Stimulated activated effector memory CD8-positive, alpha-beta T cell treated with anti-CD3 and anti-CD28 coated beads, Interleukin-12 subunit alpha, Interleukin-12 subunit beta, amount 100 ng/mL, for 72 hours (primary cell): ENCODE measurements around the gene NEGR1.

Source experiments
- ATAC-seq: fragments of 150-1000 bp; cut with Tn5 transposase; 2 replicates; pipeline ENCODE4 v1.10.0; 2021
- DNase-seq, 2 donors: peaks; one replicate each; pipeline ENCODE4 v3.0.0; 2021 to 2022; ENCODE audit warnings: low spot score in 2 of 2
- H3K27ac Mint-ChIP-seq: one replicate; pipeline ENCODE4 v1.8.0; 2022; ENCODE audit warnings: mild to moderate bottlenecking, mixed read lengths
- H3K36me3 Mint-ChIP-seq: one replicate; pipeline ENCODE4 v1.8.0; 2022; ENCODE audit warnings: mild to moderate bottlenecking, mixed read lengths
- H3K4me1 Mint-ChIP-seq: one replicate; pipeline ENCODE4 v1.8.0; 2022; ENCODE audit warnings: mixed read lengths
- H3K4me3 Mint-ChIP-seq: one replicate; pipeline ENCODE4 v1.8.0; 2022; ENCODE audit warnings: mild to moderate bottlenecking, mixed read lengths
- H3K9me3 Mint-ChIP-seq: one replicate; pipeline ENCODE4 v1.8.0; 2022; ENCODE audit warnings: mixed read lengths

Gene NEGR1

GRCh38 chr1:71647513-71648300, 634.6 kb downstream of the NEGR1 start:
- DNase-seq (no peak), ATAC-seq (no peak)
- H3K4me3 Mint-ChIP-seq, result no peak overlapping the region
- no peaks in the 10 kb centered on the region for H3K36me3 Mint-ChIP-seq
- no peaks in the 10 kb centered on the region for H3K4me1 Mint-ChIP-seq
- H3K27ac Mint-ChIP-seq, result no peak overlapping the region
- H3K9me3 Mint-ChIP-seq, result peaks cover 12% of the 10 kb centered on the region

DNA sequence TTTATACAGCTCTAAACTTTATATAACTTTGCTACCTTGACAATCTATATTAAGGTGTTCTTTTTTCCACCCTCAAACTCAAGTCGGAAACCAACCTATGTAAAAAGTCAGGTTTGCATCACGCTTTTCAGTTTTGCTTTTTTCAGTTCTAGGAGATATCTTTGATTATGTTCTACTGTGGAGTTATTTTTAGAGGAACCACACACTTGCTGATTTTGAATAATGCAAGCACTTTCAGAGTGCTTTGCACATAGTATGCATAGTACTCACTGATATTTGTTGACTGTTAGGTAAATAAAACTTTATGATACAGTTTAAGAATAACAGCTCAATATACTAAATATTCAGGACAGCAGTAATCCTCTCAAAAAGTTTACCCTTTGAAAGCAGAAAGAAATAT, 637.3 kb downstream of the NEGR1 start:
- ATAC-seq, result no peak
- Mint-ChIP-seq H3K4me1 (no peaks in the 10 kb centered on the region), H3K36me3 (no peaks in the 10 kb centered on the region), H3K27ac (no peak overlapping the region), H3K9me3 (peaks cover 16% of the 10 kb centered on the region), H3K4me3 (no peak overlapping the region)
- no peak for DNase-seq

GRCh38 chr1:71641903-71642302, 640.4 kb downstream of the NEGR1 start:
- no peak overlapping the region for H3K27ac Mint-ChIP-seq
- ATAC-seq (no peak), DNase-seq (no peak)
- no peaks in the 10 kb centered on the region for H3K36me3 Mint-ChIP-seq
- no peak overlapping the region for H3K4me3 Mint-ChIP-seq
- no peaks in the 10 kb centered on the region for H3K4me1 Mint-ChIP-seq
- H3K9me3 Mint-ChIP-seq, result peaks cover 12% of the 10 kb centered on the region

DNA sequence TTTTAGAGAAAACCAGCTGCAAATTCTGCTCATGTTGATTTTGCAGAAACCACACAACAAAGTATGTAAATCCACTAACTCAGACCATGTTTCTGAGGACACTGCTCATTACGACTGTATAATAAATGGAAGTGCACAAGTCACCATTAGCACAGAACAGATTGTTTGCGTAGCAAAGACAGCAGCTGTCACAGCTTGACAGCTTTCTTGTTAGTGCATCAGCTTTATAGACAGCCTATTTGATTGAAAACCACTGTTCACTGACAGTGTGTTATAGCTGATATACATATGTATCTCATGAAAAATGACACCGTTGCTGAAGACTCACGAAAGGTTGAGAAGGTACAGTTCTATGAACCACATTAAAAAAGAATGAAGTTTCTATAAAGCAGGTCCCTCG, 641.3 kb downstream of the NEGR1 start:
- H3K4me1 Mint-ChIP-seq, result no peaks in the 10 kb centered on the region
- H3K27ac Mint-ChIP-seq, result no peak overlapping the region
- DNase-seq (no peak), ATAC-seq (no peak)
- no peaks in the 10 kb centered on the region for H3K36me3 Mint-ChIP-seq
- no peak overlapping the region for H3K4me3 Mint-ChIP-seq
- peaks cover 12% of the 10 kb centered on the region for H3K9me3 Mint-ChIP-seq

- H3K9me3 Mint-ChIP-seq, result peaks cover 15% of the 10 kb centered on the region
- H3K4me1 Mint-ChIP-seq, result no peaks in the 10 kb centered on the region
- DNase-seq (no peak), ATAC-seq (no peak)
- H3K4me3 Mint-ChIP-seq, result no peak overlapping the region
- H3K36me3 Mint-ChIP-seq, result no peaks in the 10 kb centered on the region
- no peak overlapping the region for H3K27ac Mint-ChIP-seq
Observed at GRCh38 chr1:71640116-71640515, 642.2 kb downstream of the NEGR1 start.

DNA sequence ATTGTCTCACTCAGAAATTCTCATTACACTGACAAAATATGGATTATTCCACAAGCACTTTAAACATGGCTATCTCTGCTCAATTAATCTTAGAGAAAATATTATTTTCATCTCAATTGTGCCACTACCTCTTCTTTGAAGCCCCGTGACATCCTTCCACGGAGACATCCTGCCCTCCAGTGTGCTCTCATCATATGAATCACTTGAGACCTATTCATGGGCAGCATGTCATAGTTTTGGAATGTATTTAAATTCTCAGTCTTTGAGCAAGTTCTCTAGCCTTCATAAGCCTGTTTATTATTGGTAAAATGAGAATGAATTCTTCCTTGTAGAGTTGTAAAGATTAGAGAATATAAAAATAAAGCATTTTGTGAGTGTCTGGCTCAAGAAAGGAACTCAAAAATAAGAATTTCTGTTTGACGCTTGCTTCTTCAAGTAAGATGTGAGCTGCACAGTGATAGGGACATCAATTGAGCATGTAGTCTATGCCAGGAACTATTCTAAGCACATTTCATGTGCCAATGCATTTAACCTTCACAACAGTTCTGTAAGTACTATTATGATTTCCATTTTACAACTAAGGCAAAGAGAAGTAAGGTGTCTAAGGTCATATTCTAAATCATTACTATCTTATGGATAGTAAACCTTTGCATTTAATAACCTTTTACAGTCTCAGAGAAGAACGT, 644.1 kb downstream of the NEGR1 start:
- Mint-ChIP-seq H3K36me3 (no peaks in the 10 kb centered on the region), H3K27ac (no peak overlapping the region), H3K9me3 (peaks cover 17% of the 10 kb centered on the region), H3K4me3 (no peak overlapping the region), H3K4me1 (no peaks in the 10 kb centered on the region)
- ATAC-seq (no peak), DNase-seq (no peak)

GRCh38 chr1:71635568-71635967, 646.8 kb downstream of the NEGR1 start:
- Mint-ChIP-seq H3K36me3 (no peaks in the 10 kb centered on the region), H3K4me1 (no peaks in the 10 kb centered on the region), H3K27ac (no peak overlapping the region), H3K9me3 (peaks cover 12% of the 10 kb centered on the region), H3K4me3 (no peak overlapping the region)
- ATAC-seq, result no peak
- no peak for DNase-seq

- no peak for ATAC-seq
Observed at GRCh38 chr1:71634159-71634558, 648.2 kb downstream of the NEGR1 start.

DNA sequence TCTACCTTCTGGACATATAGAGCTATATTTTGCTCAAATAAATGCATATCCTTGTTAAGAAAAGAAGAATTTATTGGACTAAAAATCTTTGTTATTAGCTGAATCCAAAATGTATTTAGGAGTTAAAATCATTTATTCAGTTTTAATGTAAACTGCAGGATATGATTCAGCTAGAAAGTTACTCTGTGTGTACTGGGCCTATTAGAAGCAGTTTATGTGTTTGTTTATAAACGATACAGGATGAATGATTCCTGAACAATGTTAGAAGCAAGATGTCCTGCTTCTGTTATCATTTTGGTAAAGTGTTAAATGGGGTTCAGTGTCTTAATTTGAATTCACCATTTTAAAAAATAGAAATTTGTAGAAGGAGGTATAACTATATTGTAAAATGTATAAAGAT, 652.3 kb downstream of the NEGR1 start:
- DNase-seq (no peak), ATAC-seq (no peak)
- Mint-ChIP-seq H3K4me1 (no peaks in the 10 kb centered on the region), H3K27ac (no peak overlapping the region), H3K9me3 (peaks cover 11% of the 10 kb centered on the region), H3K36me3 (no peaks in the 10 kb centered on the region), H3K4me3 (no peak overlapping the region)

More at GRCh38 chr1:71634159-71634558, 648.2 kb downstream of the NEGR1 start:
- no peaks in the 10 kb centered on the region for H3K4me1 Mint-ChIP-seq
- no peak overlapping the region for H3K4me3 Mint-ChIP-seq
- DNase-seq, result no peak
- no peak overlapping the region for H3K27ac Mint-ChIP-seq
- H3K9me3 Mint-ChIP-seq, result peaks cover 15% of the 10 kb centered on the region
- no peaks in the 10 kb centered on the region for H3K36me3 Mint-ChIP-seq

GRCh38 chr1:71625004-71625403, 657.3 kb downstream of the NEGR1 start:
- no peak overlapping the region for H3K27ac Mint-ChIP-seq
- peaks cover 11% of the 10 kb centered on the region for H3K9me3 Mint-ChIP-seq
- H3K4me3 Mint-ChIP-seq, result no peak overlapping the region
- H3K36me3 Mint-ChIP-seq, result no peaks in the 10 kb centered on the region
- ATAC-seq, result no peak
- no peak for DNase-seq
- H3K4me1 Mint-ChIP-seq, result no peaks in the 10 kb centered on the region

DNA sequence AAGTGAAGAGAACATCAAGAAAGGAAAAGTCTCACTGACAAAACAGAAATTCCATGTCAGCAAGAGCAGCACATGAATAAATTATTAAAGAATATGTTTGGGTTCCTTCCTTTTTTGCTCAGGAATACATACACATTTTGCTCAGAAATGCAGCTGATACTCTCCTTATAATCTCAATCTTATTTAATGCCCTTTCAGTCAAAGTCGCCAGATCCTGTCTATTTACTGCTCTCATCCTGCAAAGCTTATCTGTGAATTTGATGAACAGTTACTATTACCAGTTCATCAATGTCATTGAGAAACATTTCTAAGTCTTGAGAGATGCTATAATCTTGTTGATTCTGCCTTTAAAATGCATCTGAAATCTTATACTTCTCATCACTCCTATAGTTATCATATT, 658.5 kb downstream of the NEGR1 start:
- DNase-seq (no peak), ATAC-seq (no peak)
- H3K36me3 Mint-ChIP-seq, result no peaks in the 10 kb centered on the region
- no peak overlapping the region for H3K27ac Mint-ChIP-seq
- H3K4me3 Mint-ChIP-seq, result no peak overlapping the region
- no peaks in the 10 kb centered on the region for H3K4me1 Mint-ChIP-seq
- peaks cover 13% of the 10 kb centered on the region for H3K9me3 Mint-ChIP-seq

DNA sequence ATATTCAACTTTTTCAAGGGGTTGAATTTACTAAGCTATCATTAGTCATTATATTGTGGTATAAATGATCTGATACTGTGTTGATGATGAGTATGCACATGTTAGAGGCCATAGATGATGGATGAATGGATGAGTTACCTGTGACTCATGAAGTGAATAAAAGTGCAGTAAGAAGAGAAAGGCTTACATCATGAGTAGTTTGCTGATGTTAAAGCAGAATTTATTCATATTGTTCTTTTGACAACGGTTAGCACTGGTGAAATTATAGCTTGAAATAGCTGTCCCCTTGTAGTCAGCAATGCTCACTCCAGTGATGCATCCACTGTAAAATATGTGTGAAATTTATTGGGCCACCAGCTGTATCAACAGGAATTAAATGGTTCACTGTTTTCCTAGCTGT, 660.6 kb downstream of the NEGR1 start:
- H3K9me3 Mint-ChIP-seq, result peaks cover 13% of the 10 kb centered on the region
- ATAC-seq (no peak), DNase-seq (no peak)
- no peak overlapping the region for H3K27ac Mint-ChIP-seq
- no peaks in the 10 kb centered on the region for H3K36me3 Mint-ChIP-seq
- H3K4me1 Mint-ChIP-seq, result no peaks in the 10 kb centered on the region
- no peak overlapping the region for H3K4me3 Mint-ChIP-seq

DNA sequence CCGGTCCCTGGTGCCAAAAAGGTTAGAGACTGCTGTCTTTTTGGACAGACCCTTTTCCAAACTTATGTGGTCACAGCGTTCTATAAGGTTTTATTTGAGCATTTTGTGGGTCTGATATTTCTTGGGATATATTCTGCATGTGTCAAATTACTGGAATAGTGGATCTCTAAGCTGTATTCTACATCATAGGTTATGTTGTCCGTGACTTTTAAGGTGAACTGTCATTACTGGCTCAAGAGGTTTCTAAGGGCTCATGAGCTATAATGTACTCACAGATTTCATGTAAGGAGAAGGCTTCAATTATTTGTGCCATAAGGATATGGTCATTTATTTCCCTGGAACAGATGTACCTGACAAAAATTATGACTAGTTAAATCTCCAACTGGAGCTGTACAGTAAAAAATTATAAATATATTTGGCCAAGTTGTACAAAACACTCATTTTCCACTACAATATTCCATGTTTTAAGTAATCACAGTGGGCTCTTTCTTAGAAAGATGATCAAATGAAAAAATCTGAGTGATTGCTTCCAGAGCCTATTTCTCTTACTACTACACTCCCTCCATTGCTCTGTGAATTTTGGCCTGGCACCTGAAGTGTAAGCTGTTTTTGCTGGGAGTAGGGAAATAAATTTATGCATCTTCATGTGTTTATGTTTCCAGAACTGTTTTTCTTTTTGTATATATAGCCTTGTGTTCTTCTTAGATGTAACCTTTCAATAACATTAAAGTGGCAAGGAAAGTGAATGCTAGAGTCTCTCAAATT, 663.4 kb downstream of the NEGR1 start:
- ATAC-seq, result no peak
- Mint-ChIP-seq H3K36me3 (no peaks in the 10 kb centered on the region), H3K4me3 (no peak overlapping the region), H3K9me3 (peaks cover 13% of the 10 kb centered on the region), H3K27ac (no peak overlapping the region), H3K4me1 (no peaks in the 10 kb centered on the region)
- no peak for DNase-seq

GRCh38 chr1:71618191-71618590, 664.1 kb downstream of the NEGR1 start:
- H3K9me3 Mint-ChIP-seq, result peaks cover 9% of the 10 kb centered on the region
- no peaks in the 10 kb centered on the region for H3K36me3 Mint-ChIP-seq
- ATAC-seq, result no peak
- no peak for DNase-seq
- no peak overlapping the region for H3K27ac Mint-ChIP-seq
- H3K4me1 Mint-ChIP-seq, result no peaks in the 10 kb centered on the region
- H3K4me3 Mint-ChIP-seq, result no peak overlapping the region

GRCh38 chr1:71610476-71610875, 671.9 kb downstream of the NEGR1 start:
- no peak for ATAC-seq
- H3K36me3 Mint-ChIP-seq, result no peaks in the 10 kb centered on the region

More at GRCh38 chr1:71610476-71610875, 671.9 kb downstream of the NEGR1 start:
- no peaks in the 10 kb centered on the region for H3K4me1 Mint-ChIP-seq
- H3K4me3 Mint-ChIP-seq, result no peak overlapping the region
- H3K27ac Mint-ChIP-seq, result no peak overlapping the region
- peaks cover 28% of the 10 kb centered on the region for H3K9me3 Mint-ChIP-seq
- no peak for DNase-seq
